Loucy (cell line): ENCODE results near the gene OPRM1.

Source experiments
- H2AFZ ChIP-seq: fragments of 200-600 bp; sonication (generic); 2 replicates; pipeline ENCODE4 v1.6.0; 2016; ENCODE audit warnings: antibody characterized with exemption, mild to moderate bottlenecking, low read length, moderate library complexity
- H3F3A ChIP-seq: fragments of 200-600 bp; 2 replicates; pipeline ENCODE4 v1.6.0; 2016; ENCODE audit warnings: antibody characterized with exemption, low read depth, mild to moderate bottlenecking
- H3K27me3 ChIP-seq: fragments of 200-600 bp; sonication (generic); 2 replicates; pipeline ENCODE4 v1.6.1; 2014; ENCODE audit warnings: low read length, mild to moderate bottlenecking; ENCODE audit not compliant: insufficient read depth, poor library complexity, severe bottlenecking
- H3K36me3 ChIP-seq: fragments of 200-600 bp; sonication (generic); 2 replicates; pipeline ENCODE4 v1.6.1; 2016; ENCODE audit warnings: low read length; ENCODE audit not compliant: insufficient read depth
- H3K4me1 ChIP-seq: fragments of 200-600 bp; sonication (generic); 2 replicates; pipeline ENCODE4 v1.5.1; 2014; ENCODE audit warnings: low read length, mild to moderate bottlenecking; ENCODE audit not compliant: insufficient read depth, poor library complexity, severe bottlenecking
- H3K4me2 ChIP-seq: fragments of 200-600 bp; sonication (generic); 2 replicates; pipeline ENCODE4 v1.6.0; 2014; ENCODE audit warnings: antibody characterized with exemption, low read length, low read depth, mild to moderate bottlenecking; ENCODE audit not compliant: poor library complexity, severe bottlenecking
- H3K4me3 ChIP-seq: fragments of 200-600 bp; sonication (generic); 2 replicates; pipeline ENCODE4 v1.5.1; 2014; ENCODE audit warnings: low read length, mild to moderate bottlenecking, mixed read lengths; ENCODE audit not compliant: poor library complexity, severe bottlenecking
- H3K79me2 ChIP-seq: fragments of 200-600 bp; sonication (generic); 2 replicates; pipeline ENCODE4 v1.6.1; 2014; ENCODE audit warnings: low read length; ENCODE audit not compliant: insufficient read depth
- H3K9ac ChIP-seq: fragments of 200-600 bp; sonication (generic); 2 replicates; pipeline ENCODE4 v1.6.0; 2014; ENCODE audit warnings: mild to moderate bottlenecking, low read depth, low read length, moderate library complexity; ENCODE audit not compliant: poor library complexity, severe bottlenecking
- H3K9me2 ChIP-seq: fragments of 200-600 bp; sonication (generic); replicated peaks from 2 replicates; pipeline ENCODE4 v1.6.1; 2016; ENCODE audit warnings: low read depth, low read length, mixed read lengths
- H3K9me3 ChIP-seq: fragments of 200-600 bp; sonication (generic); 2 replicates; pipeline ENCODE4 v1.6.1; 2014; ENCODE audit warnings: mild to moderate bottlenecking, antibody characterized with exemption, low read length, low read depth; ENCODE audit not compliant: insufficient read depth
- H4K20me1 ChIP-seq: fragments of 200-600 bp; sonication (generic); 2 replicates; pipeline ENCODE4 v1.6.0; 2014; ENCODE audit warnings: antibody characterized with exemption, low read length, mild to moderate bottlenecking; ENCODE audit not compliant: insufficient read depth, poor library complexity, severe bottlenecking
- EZH2phosphoT487 ChIP-seq: fragments of 200-600 bp; IDR thresholded peaks from 2 replicates; pipeline ENCODE4 v1.6.1; 2018; ENCODE audit warnings: antibody characterized with exemption, mild to moderate bottlenecking, moderate library complexity, borderline replicate concordance
- TF ChIP-seq, protein P1 (sequence below): fragments of 200-600 bp; sonication (generic); conservative IDR thresholded peaks from 2 replicates; pipeline ENCODE4 v1.5.1; 2014; ENCODE audit warnings: mild to moderate bottlenecking, antibody characterized with exemption, low read length

The OPRM1 gene

DNA sequence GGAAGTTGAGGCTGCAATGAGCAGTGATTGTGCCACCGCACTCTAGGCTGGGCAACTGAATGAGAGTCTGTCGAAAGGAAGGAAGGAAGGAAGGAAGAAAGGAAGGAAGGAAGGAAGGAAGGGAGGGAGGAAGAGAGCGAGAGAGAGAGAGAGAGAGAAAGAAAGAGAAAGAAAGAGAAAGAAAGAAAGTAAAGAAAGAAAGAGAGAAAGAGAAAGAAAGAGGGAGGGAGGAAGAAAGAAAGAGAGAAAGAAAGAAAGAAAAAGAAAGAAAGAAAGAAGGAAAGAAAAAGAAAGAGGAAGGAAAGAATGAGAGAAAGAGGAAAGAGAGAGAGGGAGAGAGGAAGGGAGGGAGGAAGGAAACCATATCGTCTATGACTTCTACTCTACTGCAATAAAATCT lies 60.2 kb downstream of the OPRM1 start:
- no peaks in the 10 kb centered on the region for H3K79me2 ChIP-seq
- H3K36me3 ChIP-seq, result no peaks in the 10 kb centered on the region
- no peaks in the 10 kb centered on the region for H3K9me3 ChIP-seq
- H3K27me3 ChIP-seq, result no peaks in the 10 kb centered on the region
- H3K9me2 ChIP-seq, result no peaks in the 10 kb centered on the region
- TF ChIP-seq, protein P1, sequence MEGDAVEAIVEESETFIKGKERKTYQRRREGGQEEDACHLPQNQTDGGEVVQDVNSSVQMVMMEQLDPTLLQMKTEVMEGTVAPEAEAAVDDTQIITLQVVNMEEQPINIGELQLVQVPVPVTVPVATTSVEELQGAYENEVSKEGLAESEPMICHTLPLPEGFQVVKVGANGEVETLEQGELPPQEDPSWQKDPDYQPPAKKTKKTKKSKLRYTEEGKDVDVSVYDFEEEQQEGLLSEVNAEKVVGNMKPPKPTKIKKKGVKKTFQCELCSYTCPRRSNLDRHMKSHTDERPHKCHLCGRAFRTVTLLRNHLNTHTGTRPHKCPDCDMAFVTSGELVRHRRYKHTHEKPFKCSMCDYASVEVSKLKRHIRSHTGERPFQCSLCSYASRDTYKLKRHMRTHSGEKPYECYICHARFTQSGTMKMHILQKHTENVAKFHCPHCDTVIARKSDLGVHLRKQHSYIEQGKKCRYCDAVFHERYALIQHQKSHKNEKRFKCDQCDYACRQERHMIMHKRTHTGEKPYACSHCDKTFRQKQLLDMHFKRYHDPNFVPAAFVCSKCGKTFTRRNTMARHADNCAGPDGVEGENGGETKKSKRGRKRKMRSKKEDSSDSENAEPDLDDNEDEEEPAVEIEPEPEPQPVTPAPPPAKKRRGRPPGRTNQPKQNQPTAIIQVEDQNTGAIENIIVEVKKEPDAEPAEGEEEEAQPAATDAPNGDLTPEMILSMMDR, result no peak
- no peak for TF ChIP-seq EZH2phosphoT487
- H2AFZ ChIP-seq, result no peak overlapping the region
- H3K4me1 ChIP-seq, result no peaks in the 10 kb centered on the region
- no peak overlapping the region for H3K9ac ChIP-seq
- H3K4me2 ChIP-seq, result no peak overlapping the region
- no peak overlapping the region for H3K4me3 ChIP-seq
- no peaks in the 10 kb centered on the region for H4K20me1 ChIP-seq
- H3F3A ChIP-seq, result no peaks in the 10 kb centered on the region

DNA sequence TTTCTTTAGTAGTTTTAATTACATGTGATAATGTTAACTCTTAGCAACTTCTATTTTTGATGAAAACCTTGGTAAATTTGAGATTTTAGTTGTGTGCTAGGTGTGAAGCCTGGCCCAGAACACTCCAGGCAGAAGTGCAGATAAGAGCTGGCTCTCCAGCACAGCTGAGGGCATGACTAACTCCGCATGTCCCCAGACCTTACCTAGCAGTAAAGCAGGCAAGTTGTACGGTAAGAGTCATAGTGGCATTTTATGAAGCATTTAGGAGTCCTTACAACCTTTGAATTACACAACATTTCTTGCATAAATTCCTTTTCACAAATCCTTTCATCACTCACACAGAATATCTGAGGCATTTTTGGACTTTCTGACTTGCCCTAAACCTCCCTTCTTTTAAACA lies 67.2 kb downstream of the OPRM1 start:
- Histone ChIP-seq H2AFZ (no peak overlapping the region), H3K36me3 (no peaks in the 10 kb centered on the region), H3K4me3 (no peak overlapping the region), H4K20me1 (no peaks in the 10 kb centered on the region), H3K9me2 (no peaks in the 10 kb centered on the region), H3K4me1 (no peaks in the 10 kb centered on the region), H3K9ac (no peak overlapping the region), H3K9me3 (no peaks in the 10 kb centered on the region), H3F3A (no peaks in the 10 kb centered on the region), H3K79me2 (no peaks in the 10 kb centered on the region), H3K27me3 (no peaks in the 10 kb centered on the region), H3K4me2 (no peak overlapping the region)
- no peak for TF ChIP-seq EZH2phosphoT487
- TF ChIP-seq, protein P1, result no peak

DNA sequence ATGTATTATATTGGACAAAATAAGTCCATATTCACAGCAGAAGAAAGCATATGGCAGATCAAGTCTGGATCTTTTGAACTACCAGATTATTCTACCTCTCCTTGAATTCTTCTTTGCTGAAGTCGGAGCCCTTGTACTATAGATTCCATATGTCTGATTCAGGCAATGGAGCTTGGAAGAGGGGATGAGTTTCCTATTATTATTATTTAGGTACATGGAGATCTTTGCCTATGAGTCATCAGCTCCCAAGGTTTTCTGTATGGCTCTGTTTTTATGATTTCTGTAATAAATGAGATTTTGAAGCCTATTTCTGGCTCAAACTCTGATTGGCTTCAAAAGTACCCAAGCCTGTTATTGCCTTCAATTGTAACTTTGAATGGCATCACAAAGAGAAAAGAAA lies 72.0 kb downstream of the OPRM1 start:
- H2AFZ ChIP-seq, result no peak overlapping the region
- no peak overlapping the region for H3K9ac ChIP-seq
- H3K27me3 ChIP-seq, result no peaks in the 10 kb centered on the region
- no peaks in the 10 kb centered on the region for H3K79me2 ChIP-seq
- H3F3A ChIP-seq, result no peaks in the 10 kb centered on the region
- H3K9me3 ChIP-seq, result no peaks in the 10 kb centered on the region
- H4K20me1 ChIP-seq, result no peaks in the 10 kb centered on the region
- no peaks in the 10 kb centered on the region for H3K9me2 ChIP-seq
- H3K4me2 ChIP-seq, result no peak overlapping the region
- no peaks in the 10 kb centered on the region for H3K36me3 ChIP-seq
- H3K4me3 ChIP-seq, result no peak overlapping the region
- no peaks in the 10 kb centered on the region for H3K4me1 ChIP-seq
- TF ChIP-seq, protein P1, result no peak
- TF ChIP-seq EZH2phosphoT487, result no peak
